Measurements from ENCODE around the gene SLC38A1.

SLC38A1 gene

DNA sequence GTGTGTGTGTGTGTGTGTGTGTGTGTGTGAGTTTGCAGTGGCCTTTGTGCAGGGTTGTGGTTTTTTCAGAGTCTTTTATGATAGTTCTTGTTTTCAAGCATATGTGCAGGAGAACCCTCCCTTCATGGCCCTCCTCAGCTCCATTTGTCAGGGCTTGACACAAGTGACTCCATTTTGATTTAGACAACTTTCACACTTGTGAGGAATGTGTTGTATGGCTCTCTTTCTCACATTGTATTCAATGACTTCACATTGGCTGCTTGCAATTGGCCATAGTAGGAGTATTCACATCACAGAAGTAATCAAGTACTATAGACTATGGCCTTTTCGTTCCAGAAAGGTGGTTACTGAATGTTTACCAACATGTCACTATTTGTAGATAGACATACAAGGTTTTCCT lies 133.1 kb downstream of the SLC38A1 start:
- TF ChIP-seq CTCF (IDR thresholded peaks at IDR 0.05; ENCODE audit: low read depth, low read length), result no peak
- in situ Hi-C loops (cut with HindIII; ENCODE audit: low sequenced_read_pairs), result no loop called here
- no peak overlapping the region for H3K4me3 ChIP-seq (ENCODE audit: low read depth, low read length)
- no peak for DNase-seq (ENCODE audit: low read depth, low spot score)

DNA sequence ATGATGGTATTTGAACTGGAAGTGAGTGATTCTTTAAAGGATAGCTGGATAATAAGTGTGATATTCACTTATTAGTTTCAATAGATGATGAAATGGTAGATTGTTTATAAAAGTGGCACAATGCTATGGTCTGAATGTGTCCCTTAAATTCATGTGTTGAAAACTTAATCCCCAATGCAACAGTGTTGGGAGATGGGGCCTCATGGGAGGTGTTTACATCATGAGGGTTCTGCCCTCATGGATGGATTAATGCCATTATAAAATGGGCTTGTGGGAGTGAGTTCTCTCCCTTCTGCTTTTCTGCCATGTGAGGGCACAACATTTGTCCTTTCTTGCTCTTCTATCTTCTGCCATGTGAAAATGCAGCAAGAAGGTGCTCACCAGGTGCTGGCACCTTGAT lies 134.0 kb downstream of the SLC38A1 start:
- TF ChIP-seq CTCF (IDR thresholded peaks at IDR 0.05; ENCODE audit: low read depth, low read length), result no peak
- no peak overlapping the region for H3K4me3 ChIP-seq (ENCODE audit: low read depth, low read length)
- no peak for DNase-seq (ENCODE audit: low read depth, low spot score)
- in situ Hi-C loops (cut with HindIII; ENCODE audit: low sequenced_read_pairs), result no loop called here

DNA sequence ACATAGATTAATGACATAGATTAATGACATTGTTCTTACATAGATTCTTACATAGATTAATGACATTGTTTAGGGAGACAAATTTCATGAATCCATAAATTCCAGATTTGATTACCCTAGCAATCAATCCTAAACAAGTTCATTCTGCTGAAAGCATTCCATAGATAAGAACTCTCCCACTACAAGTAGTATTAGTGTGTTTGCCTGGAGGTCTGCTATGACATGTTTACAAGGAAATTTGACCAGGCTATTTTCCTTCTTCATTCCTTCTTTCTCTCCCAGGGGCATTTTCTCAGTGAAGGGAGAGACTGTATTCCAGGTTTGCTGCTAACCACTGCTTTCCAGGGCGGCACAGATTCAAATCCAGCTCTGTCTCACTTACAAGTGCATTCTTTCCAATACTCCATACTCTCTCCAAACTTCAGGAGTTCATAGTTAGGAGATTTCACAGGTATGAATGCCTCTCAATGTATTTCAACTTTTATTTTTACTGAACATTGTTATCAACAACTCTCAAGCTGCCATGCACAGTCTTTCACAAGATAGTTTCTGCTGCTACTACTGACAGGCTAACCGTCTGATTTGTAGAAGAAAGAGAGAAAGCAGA lies 134.5 kb downstream of the SLC38A1 start:
- H3K4me3 ChIP-seq (ENCODE audit: low read depth, low read length), result no peak overlapping the region
- no peak for DNase-seq (ENCODE audit: low read depth, low spot score)
- in situ Hi-C loops (cut with HindIII; ENCODE audit: low sequenced_read_pairs), result no loop called here
- TF ChIP-seq CTCF (IDR thresholded peaks at IDR 0.05; ENCODE audit: low read depth, low read length), result no peak

GRCh38 chr12:46133751-46134150 lies 135.1 kb downstream of the SLC38A1 start:
- no peak for DNase-seq (ENCODE audit: low read depth, low spot score)

More at GRCh38 chr12:46133751-46134150, 135.1 kb downstream of the SLC38A1 start:
- no peak overlapping the region for H3K4me3 ChIP-seq (ENCODE audit: low read depth, low read length)
- no peak for TF ChIP-seq CTCF (IDR thresholded peaks at IDR 0.05; ENCODE audit: low read depth, low read length)
- in situ Hi-C loops (cut with HindIII; ENCODE audit: low sequenced_read_pairs), result no loop called here
